DLD1 (cell line): ENCODE measurements around the gene MYO7B.

Experiments
- in situ Hi-C: cut with HindIII; loops from 2 replicates; pipeline ENCODE4 v1.10.0; 2017; ENCODE audit warnings: low sequenced_read_pairs

MYO7B gene

DNA sequence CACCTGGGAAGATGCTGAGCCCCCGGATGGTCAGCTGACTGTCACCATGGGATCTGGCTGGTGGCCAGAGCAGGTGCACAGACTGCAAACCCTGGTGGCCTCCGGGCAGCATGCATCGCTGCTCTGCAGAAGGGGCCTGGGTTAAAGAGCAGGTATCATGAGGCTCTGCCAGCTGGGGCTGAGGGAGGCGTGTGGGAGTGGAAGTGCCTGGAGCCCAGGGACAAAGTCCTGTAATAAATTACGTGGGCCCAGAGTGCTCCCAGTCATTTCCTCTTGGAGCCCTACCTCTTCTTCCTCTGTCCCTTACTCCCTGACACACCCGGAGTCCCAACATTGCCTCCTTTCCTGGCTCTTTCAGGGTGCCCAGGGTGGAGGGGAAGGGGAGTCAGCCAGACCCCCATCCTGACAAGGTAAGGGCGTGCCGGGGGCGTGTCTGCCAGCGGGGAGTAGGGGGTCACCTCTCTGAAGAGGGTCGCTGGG is at the start of gene MYO7B:
Gene MYO7B (plus strand): TSS at position 262 of the 480 bp plus-strand sequence. CDS start 24,040 bp downstream, outside the sequence.
- in situ Hi-C loops, result no loop called here

GRCh38 chr2:127485694-127486071 is 49.8 kb upstream of the MYO7B start:
- in situ Hi-C loops, result no loop called here

DNA sequence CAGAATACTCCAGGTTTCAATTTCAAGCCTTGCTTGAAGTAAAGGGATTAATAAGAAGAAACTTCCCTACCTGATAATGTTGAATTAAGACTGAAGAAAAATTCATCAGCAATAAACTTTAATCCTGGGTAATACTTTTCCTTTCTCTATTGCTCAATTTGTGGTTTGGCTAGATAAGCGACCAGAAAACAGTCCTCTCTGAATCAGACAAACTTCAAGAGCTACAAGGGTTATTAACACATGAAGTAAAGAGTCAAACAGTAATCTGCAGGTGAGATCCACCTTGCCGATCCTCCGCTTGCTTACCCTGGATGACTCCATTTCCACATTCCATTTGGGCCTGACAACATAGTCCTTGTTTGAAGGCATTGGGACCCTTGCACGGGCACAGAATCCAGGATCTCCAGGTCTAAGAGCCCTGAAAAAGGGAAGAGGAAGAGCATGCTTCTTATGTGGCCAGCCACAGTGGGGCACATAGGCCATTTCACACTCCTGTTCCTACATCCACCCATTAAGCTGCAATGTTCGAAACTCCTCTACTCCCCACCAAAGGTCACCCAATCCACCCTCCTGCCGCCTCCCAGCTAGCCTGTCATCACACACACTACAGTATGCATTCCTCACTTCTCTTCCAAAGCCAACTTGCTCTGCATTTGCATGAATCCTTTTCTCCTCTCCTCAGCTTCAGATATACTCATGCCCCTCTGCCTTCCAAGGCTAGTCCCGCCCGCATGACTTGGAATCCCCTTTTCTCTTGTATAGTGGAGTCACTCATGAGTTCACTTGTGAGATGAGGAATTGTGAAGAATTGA is 49.0 kb upstream of the MYO7B start:
- in situ Hi-C loops, result no loop called here

- in situ Hi-C loops, result no loop called here
Observed at GRCh38 chr2:127490283-127490682, 45.2 kb upstream of the MYO7B start.

DNA sequence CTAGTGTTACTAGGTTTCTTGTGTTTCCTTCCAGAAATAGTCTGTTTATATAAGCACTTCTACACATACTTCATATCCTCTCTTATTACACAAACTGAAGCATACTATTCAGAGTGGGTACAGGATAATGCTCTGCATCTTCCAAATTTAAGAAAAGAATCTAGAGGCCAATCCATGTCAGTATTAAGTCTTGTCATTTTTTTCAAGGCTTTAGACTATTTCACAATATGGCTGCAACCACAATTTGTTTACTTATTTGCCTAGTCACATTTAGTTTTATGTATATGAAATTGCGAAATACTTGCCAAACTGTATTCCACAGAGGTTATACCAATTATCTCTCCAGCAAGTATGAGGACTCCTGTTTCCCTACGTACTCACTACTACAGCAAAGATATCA is 37.1 kb upstream of the MYO7B start:
- in situ Hi-C loops, result no loop called here

- in situ Hi-C loops, result no loop called here
Observed at GRCh38 chr2:127503491-127503890, 32.0 kb upstream of the MYO7B start.

DNA sequence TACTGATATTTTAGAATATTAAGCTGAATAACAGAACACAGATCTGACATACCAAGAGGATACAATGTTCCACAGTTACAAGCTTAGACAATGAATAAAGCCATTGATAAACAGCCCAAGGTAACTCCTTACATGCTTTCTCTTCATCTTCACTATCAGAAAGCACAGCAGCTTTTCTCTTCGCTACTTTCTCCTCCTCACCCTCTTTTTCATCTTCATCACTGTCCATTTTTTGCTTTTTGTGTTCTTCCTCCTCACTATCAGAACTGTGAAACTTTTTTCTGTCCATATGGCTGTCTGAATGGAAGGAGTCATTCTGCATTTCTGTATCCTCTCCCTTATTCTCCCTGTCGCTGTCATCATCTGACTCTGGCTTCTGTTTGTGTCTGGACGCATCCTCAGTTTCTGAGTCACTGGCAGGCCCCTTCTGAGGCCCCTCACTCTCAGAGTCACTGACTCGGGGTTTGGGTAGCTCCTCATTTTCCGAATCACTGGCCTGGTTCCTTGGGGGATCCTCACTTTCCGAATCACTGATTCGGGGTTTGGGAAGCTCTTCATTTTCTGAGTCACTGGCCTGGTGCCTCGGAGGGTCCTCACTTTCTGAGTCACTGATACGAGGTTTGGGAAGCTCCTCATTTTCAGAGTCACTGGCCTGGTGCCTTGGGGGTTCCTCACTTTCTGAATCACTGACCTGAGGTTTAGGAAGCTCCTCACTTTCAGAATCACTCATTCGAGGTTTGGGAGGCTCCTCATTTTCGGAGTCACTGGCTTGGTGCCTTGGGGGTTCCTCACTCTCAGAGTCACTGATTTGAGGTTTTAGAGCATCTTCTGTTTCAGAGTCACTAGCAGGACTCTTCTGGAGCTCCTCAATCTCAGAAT is 30.7 kb upstream of the MYO7B start:
- in situ Hi-C loops, result no loop called here

DNA sequence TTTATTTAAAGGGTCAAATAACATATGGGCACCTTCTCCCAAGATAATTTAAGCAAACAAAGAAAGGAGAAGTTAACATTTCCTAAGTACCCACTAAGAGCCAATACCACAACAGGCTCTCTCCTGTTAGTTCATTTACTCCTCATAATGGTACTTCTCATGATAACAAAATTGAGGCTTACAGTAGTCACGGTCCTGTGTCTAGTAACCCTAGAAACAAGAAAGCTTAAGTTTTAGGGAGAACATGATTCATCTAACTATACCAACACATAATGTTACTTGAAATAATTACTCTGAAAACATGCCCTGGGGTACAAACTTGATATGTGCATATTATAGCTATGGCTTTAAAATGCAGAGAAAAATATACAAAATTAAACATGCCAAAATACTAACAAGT is 29.0 kb upstream of the MYO7B start:
- in situ Hi-C loops, result no loop called here

DNA sequence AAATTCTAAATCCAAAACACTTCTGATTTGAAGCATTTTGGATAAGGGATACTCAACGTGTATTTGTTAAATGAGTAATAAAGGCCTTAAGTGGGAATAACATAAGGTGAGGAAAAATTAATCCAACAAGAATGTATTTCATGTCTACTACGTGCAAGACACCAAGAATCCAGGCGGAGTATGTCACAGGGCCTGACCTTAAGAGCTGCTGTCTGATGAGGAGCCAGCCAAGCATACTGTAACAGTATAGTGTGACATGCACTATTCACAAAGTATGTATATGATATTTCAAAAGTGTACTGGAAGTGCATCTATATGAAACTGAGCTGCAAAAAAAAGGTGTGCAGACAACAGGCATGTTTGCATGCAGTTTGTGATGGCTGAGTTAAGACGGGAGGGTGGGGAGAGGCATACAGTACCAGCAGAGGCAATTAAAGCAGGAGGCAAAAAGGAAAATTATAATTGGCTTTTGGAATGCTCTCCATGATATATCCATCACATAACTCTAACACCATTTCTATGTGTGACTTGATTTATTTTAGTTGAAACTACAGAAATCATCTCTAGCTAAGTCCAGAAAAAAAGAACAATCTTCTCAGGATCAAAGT is 27.4 kb upstream of the MYO7B start:
- in situ Hi-C loops, result no loop called here

- in situ Hi-C loops, result no loop called here
Observed at GRCh38 chr2:127508631-127509034, 26.9 kb upstream of the MYO7B start.

DNA sequence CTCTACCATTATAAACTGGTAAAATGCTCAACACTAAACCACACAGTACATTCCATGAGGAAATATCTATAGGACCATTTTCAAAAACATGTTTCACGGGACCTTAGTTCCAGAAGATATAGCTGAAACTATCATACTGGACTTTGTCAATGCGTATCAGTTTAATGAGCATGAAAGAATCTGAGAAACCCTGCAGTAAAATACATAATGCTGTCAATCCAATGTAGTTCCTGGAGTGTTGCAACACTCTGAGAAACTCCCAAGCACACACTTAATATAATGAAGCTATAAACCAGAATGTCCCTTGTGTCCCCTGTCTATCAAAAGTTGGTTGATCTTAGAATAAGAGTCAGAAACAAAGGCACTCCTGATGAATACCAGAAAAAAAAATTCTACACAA is 25.4 kb upstream of the MYO7B start:
- in situ Hi-C loops, result no loop called here

DNA sequence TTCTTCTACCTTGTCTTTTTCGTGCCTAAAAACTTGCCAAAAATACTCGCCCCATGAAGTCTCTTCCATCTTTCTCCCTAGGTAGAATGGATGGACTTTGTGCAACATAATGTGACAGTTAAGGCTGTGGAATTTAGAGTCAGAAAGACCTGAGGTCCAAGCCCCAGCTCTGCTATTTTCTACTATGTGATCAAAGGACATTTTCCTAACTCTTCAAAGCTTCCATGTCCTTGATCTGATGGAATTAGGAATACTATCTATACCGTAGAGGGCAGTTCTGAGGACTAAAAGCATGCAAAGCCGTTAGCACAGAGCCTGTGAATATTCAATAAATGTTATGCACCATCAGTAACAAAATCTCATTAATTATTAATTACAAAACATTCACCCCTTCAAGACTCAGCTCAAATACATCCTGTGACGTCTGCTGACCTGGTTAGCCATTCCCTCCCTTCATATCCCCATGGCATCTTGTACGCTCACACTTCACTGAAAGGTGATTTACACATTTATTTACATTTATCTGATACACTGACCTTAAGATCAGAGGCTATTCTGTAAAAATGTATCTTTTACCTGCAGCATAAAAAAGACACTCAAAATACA is 24.3 kb upstream of the MYO7B start:
- in situ Hi-C loops, result no loop called here

GRCh38 chr2:127511917-127512316 is 23.6 kb upstream of the MYO7B start:
- in situ Hi-C loops, result no loop called here

DNA sequence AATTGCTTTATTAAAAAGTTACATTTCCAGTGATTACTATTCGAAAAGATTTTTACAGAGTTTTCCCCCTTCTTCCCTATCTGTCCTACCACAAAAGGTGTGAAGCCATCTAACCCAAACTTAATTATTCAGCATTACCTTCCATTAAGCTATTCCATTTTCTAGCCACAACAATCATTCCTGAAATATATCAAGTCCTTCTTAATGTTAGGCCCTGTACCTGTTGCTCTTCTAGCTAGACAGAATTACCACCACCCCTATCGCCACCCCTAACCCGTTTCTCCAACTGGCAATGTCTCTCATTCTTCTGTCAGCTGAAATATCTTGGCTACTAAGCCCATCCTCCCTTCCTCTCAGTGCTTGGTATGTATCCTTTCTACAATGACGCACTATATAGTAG is 23.1 kb upstream of the MYO7B start:
- in situ Hi-C loops, result no loop called here

- in situ Hi-C loops, result no loop called here
Observed at GRCh38 chr2:127514076-127514475, 21.4 kb upstream of the MYO7B start.

DNA sequence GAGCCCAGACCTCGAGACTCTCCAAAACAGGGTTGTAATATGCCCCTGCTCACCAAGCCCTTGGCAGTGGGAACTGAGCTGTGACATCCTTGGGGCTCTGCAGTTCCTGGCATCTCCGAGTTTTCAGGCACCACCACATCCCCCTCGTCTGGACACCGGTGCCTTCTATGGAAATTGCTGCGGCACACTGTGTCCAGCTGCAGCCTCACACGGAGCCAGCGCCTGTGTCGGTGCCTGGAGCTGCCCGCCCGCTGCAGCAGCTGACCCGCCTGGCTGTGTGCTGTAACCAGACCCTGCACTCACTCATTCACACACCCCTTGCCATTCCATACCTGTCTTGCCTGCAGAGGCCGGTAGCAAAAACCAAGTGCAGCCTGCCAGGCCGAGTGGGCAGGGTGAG is 21.0 kb upstream of the MYO7B start:
- in situ Hi-C loops, result no loop called here

- in situ Hi-C loops, result no loop called here
Observed at GRCh38 chr2:127515383-127515915, 20.0 kb upstream of the MYO7B start.

DNA sequence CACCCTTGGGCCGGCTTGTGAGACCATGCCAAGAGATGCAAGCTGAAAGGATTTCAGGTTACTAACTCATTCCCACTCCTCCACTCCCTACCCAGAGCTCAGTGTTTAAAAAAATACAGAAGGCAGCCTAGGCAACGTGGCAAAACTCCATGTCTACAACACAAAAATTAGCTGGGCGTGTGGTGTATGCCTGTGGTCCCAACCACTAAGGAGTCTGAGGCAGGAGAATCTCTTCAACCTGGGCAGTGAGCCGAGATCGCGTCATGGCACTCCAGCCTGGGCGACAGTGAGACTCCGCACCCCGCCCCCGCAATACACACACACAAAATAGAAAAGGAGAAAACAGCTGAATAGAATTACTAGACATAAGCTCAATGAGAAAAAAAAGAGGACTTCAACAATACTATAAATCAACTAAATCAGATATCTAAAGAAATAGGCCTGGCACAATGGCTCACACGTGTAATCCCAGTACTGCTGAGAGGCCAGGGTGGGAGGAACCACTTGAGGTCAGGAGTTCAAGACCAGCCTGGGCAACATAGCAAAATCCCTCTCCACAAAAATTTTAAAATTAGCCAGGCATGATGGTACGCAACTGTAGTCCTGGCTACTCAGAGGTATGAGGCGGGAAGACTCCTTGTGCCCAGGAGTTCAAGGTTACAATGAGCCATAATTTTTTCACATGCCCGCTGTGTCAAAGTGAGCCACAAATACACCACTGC is 19.3 kb upstream of the MYO7B start:
- in situ Hi-C loops, result no loop called here

GRCh38 chr2:127517465-127517864 is 18.0 kb upstream of the MYO7B start:
- in situ Hi-C loops, result no loop called here

DNA sequence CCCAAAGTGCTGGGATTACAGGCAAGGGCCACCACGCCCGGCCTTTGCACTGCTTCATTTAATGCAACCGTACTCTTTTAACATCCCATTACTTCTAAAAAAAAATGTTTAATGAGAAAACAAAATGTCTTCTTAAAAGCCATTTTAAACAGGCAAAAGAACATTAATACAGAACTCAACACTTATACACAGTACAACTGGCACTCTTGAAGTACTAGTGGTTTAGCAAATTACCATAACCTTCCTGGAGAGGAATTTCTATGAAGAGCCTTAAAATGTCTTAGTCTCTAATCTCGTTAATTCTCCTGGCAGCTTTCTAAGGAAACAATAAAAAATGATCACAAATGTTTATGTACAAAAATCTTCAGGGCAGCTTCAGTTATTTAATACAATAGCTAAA is 15.1 kb upstream of the MYO7B start:
- in situ Hi-C loops, result no loop called here
